Measurements from ENCODE around the gene COL11A1.
A peak's percentile ranks its signal among the peaks of the same experiment; 100 is the strongest.

Gene COL11A1

GRCh38 chr1:102970496-102971078 lies 137.7 kb downstream of the COL11A1 start:
- H3K4me1 ChIP-seq (ENCODE audit: control insufficient read depth, low read depth, low read length), result no peaks in the 10 kb centered on the region
- no peak overlapping the region for H3K4me2 ChIP-seq (ENCODE audit: low read length)
- no peak overlapping the region for H4K5ac ChIP-seq (ENCODE audit: low read length)
- H3K9ac ChIP-seq (ENCODE audit: low read length), result no peak overlapping the region
- no peaks in the 10 kb centered on the region for H3K27me3 ChIP-seq (ENCODE audit: insufficient read depth, low read length, poor library complexity)
- no peak overlapping the region for H3K23ac ChIP-seq (ENCODE audit: low read length)
- H2BK120ac ChIP-seq (ENCODE audit: low read depth, low read length), result no peak overlapping the region
- DNase-seq, result peak; percentile 75
- H4K8ac ChIP-seq (ENCODE audit: low read depth, low read length), result no peak overlapping the region
- no CpG with 5 or more reads among the region's 17 CpGs for WGBS (ENCODE audit: extremely low coverage, insufficient coverage, low lambda C conversion rate)
- H2BK15ac ChIP-seq (replicated peaks; ENCODE audit: low read depth), result no peak overlapping the region
- no peaks in the 10 kb centered on the region for H3K36me3 ChIP-seq (ENCODE audit: control insufficient read depth, insufficient read depth, low read length)
- H2AK5ac ChIP-seq (ENCODE audit: low read length), result no peak overlapping the region
- H3K18ac ChIP-seq (ENCODE audit: low read length), result no peak overlapping the region
- no peaks in the 10 kb centered on the region for H3K79me1 ChIP-seq (ENCODE audit: low read length)
- H3K27ac ChIP-seq (ENCODE audit: low read depth, low read length), result no peak overlapping the region
- H3K4ac ChIP-seq (ENCODE audit: low read depth, low read length), result no peak overlapping the region
- no peak overlapping the region for H3K56ac ChIP-seq (ENCODE audit: low read length)
- H2BK5ac ChIP-seq (ENCODE audit: low read length), result no peak overlapping the region
- no peaks in the 10 kb centered on the region for H3K79me2 ChIP-seq (ENCODE audit: control insufficient read depth, insufficient read depth, low read length)
- no peak overlapping the region for H3K4me3 ChIP-seq (ENCODE audit: low read length)

DNA sequence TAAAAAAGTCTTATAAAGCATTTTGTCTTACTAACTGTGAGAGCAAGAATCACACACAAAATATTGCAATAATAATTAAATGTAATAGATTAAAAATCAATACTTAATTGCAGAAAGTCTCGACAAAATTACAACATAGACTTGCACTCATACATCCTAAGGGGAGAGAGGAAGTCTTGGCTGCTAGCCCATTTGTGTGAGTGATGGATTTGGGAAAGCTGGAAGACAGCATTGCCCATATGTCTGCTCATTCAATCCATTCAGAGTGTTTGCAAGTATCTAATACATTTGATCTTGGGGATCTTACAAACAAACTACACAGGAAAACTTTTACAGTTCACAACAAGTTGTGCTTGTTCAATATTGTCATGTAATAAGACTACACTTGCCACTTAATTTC lies 140.5 kb downstream of the COL11A1 start:
- H3K4me1 ChIP-seq (ENCODE audit: control insufficient read depth, low read depth, low read length), result no peaks in the 10 kb centered on the region
- no CpG with 5 or more reads among the region's 1 CpG for WGBS (ENCODE audit: extremely low coverage, insufficient coverage, low lambda C conversion rate)
- H3K18ac ChIP-seq (ENCODE audit: low read length), result no peak overlapping the region

GRCh38 chr1:102961549-102961948 lies 146.8 kb downstream of the COL11A1 start:
- Histone ChIP-seq H3K4me3 (ENCODE audit: low read length) (no peak overlapping the region), H3K79me1 (ENCODE audit: low read length) (no peaks in the 10 kb centered on the region), H2BK120ac (ENCODE audit: low read depth, low read length) (no peak overlapping the region), H3K9ac (ENCODE audit: low read length) (no peak overlapping the region), H3K56ac (ENCODE audit: low read length) (no peak overlapping the region), H3K27ac (ENCODE audit: low read depth, low read length) (no peak overlapping the region), H3K79me2 (ENCODE audit: control insufficient read depth, insufficient read depth, low read length) (no peaks in the 10 kb centered on the region), H3K27me3 (ENCODE audit: insufficient read depth, low read length, poor library complexity) (no peaks in the 10 kb centered on the region), H4K8ac (ENCODE audit: low read depth, low read length) (no peak overlapping the region), H3K4me1 (ENCODE audit: control insufficient read depth, low read depth, low read length) (no peaks in the 10 kb centered on the region), H2AK5ac (ENCODE audit: low read length) (no peak overlapping the region), H3K4ac (ENCODE audit: low read depth, low read length) (no peak overlapping the region), H3K36me3 (ENCODE audit: control insufficient read depth, insufficient read depth, low read length) (no peaks in the 10 kb centered on the region), H3K4me2 (ENCODE audit: low read length) (no peak overlapping the region), H3K23ac (ENCODE audit: low read length) (no peak overlapping the region), H3K18ac (ENCODE audit: low read length) (no peak overlapping the region), H4K5ac (ENCODE audit: low read length) (no peak overlapping the region), H2BK15ac (replicated peaks; ENCODE audit: low read depth) (no peak overlapping the region), H2BK5ac (ENCODE audit: low read length) (no peak overlapping the region)
- no peak for DNase-seq
- WGBS (ENCODE audit: extremely low coverage, insufficient coverage, low lambda C conversion rate), result no CpG with 5 or more reads among the region's 2 CpGs

More for the DNA sequence above, 140.5 kb downstream of the COL11A1 start:
- Histone ChIP-seq H3K4me2 (ENCODE audit: low read length) (no peak overlapping the region), H3K27ac (ENCODE audit: low read depth, low read length) (no peak overlapping the region), H3K79me1 (ENCODE audit: low read length) (no peaks in the 10 kb centered on the region), H3K4ac (ENCODE audit: low read depth, low read length) (no peak overlapping the region), H4K8ac (ENCODE audit: low read depth, low read length) (no peak overlapping the region), H2BK15ac (replicated peaks; ENCODE audit: low read depth) (no peak overlapping the region), H3K56ac (ENCODE audit: low read length) (no peak overlapping the region), H3K4me3 (ENCODE audit: low read length) (no peak overlapping the region), H3K23ac (ENCODE audit: low read length) (no peak overlapping the region), H2AK5ac (ENCODE audit: low read length) (no peak overlapping the region), H3K9ac (ENCODE audit: low read length) (no peak overlapping the region), H3K79me2 (ENCODE audit: control insufficient read depth, insufficient read depth, low read length) (no peaks in the 10 kb centered on the region), H4K5ac (ENCODE audit: low read length) (no peak overlapping the region), H3K27me3 (ENCODE audit: insufficient read depth, low read length, poor library complexity) (no peaks in the 10 kb centered on the region), H2BK120ac (ENCODE audit: low read depth, low read length) (no peak overlapping the region), H3K36me3 (ENCODE audit: control insufficient read depth, insufficient read depth, low read length) (no peaks in the 10 kb centered on the region), H2BK5ac (ENCODE audit: low read length) (no peak overlapping the region)
- no peak for DNase-seq

- Histone ChIP-seq H2BK15ac (replicated peaks; ENCODE audit: low read depth) (no peak overlapping the region), H4K8ac (ENCODE audit: low read depth, low read length) (no peak overlapping the region), H3K23ac (ENCODE audit: low read length) (no peak overlapping the region), H3K27me3 (ENCODE audit: insufficient read depth, low read length, poor library complexity) (no peaks in the 10 kb centered on the region), H3K56ac (ENCODE audit: low read length) (no peak overlapping the region), H2BK5ac (ENCODE audit: low read length) (no peak overlapping the region), H3K18ac (ENCODE audit: low read length) (no peak overlapping the region), H2AK5ac (ENCODE audit: low read length) (no peak overlapping the region), H3K4me3 (ENCODE audit: low read length) (no peak overlapping the region), H3K79me2 (ENCODE audit: control insufficient read depth, insufficient read depth, low read length) (no peaks in the 10 kb centered on the region), H3K36me3 (ENCODE audit: control insufficient read depth, insufficient read depth, low read length) (no peaks in the 10 kb centered on the region), H3K4me2 (ENCODE audit: low read length) (no peak overlapping the region), H3K4me1 (ENCODE audit: control insufficient read depth, low read depth, low read length) (no peaks in the 10 kb centered on the region), H3K4ac (ENCODE audit: low read depth, low read length) (no peak overlapping the region), H3K9ac (ENCODE audit: low read length) (no peak overlapping the region), H3K27ac (ENCODE audit: low read depth, low read length) (no peak overlapping the region), H2BK120ac (ENCODE audit: low read depth, low read length) (no peak overlapping the region), H4K5ac (ENCODE audit: low read length) (no peak overlapping the region), H3K79me1 (ENCODE audit: low read length) (no peaks in the 10 kb centered on the region)
- no CpG with 5 or more reads among the region's 14 CpGs for WGBS (ENCODE audit: extremely low coverage, insufficient coverage, low lambda C conversion rate)
- DNase-seq, result peak; percentile 3
These were observed 153.7 kb downstream of the COL11A1 start for GRCh38 chr1:102954576-102954975.

DNA sequence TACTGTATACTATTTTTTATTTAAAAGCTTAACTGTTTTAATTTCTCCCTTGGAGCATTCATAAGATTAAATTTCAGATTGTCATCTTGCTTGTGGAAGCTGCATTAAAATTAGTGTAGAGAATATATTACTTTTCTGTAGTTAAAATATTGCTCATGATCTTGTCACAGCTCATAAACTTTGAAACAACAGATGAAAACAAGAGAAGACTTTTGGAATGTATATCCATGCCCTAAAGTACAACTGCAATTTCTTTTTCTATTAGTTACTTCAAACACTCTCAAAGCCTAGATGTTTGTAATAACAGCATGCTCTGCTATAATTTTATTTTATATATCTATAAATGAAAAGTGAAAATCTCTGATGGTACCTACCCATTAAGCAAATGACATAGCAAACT lies 155.9 kb downstream of the COL11A1 start:
- Histone ChIP-seq H3K4ac (ENCODE audit: low read depth, low read length) (no peak overlapping the region), H3K23ac (ENCODE audit: low read length) (no peak overlapping the region), H2BK5ac (ENCODE audit: low read length) (no peak overlapping the region), H2BK120ac (ENCODE audit: low read depth, low read length) (no peak overlapping the region), H3K79me2 (ENCODE audit: control insufficient read depth, insufficient read depth, low read length) (no peaks in the 10 kb centered on the region), H3K27ac (ENCODE audit: low read depth, low read length) (no peak overlapping the region), H3K36me3 (ENCODE audit: control insufficient read depth, insufficient read depth, low read length) (no peaks in the 10 kb centered on the region), H3K56ac (ENCODE audit: low read length) (no peak overlapping the region), H3K4me1 (ENCODE audit: control insufficient read depth, low read depth, low read length) (no peaks in the 10 kb centered on the region), H3K9ac (ENCODE audit: low read length) (no peak overlapping the region), H3K79me1 (ENCODE audit: low read length) (no peaks in the 10 kb centered on the region), H3K18ac (ENCODE audit: low read length) (no peak overlapping the region), H4K8ac (ENCODE audit: low read depth, low read length) (no peak overlapping the region), H3K4me3 (ENCODE audit: low read length) (no peak overlapping the region), H4K5ac (ENCODE audit: low read length) (no peak overlapping the region), H3K27me3 (ENCODE audit: insufficient read depth, low read length, poor library complexity) (no peaks in the 10 kb centered on the region), H3K4me2 (ENCODE audit: low read length) (no peak overlapping the region), H2BK15ac (replicated peaks; ENCODE audit: low read depth) (no peak overlapping the region), H2AK5ac (ENCODE audit: low read length) (no peak overlapping the region)
- no peak for DNase-seq

- Histone ChIP-seq H2AK5ac (ENCODE audit: low read length) (no peak overlapping the region), H2BK5ac (ENCODE audit: low read length) (no peak overlapping the region), H3K9ac (ENCODE audit: low read length) (no peak overlapping the region), H2BK120ac (ENCODE audit: low read depth, low read length) (no peak overlapping the region), H3K4me1 (ENCODE audit: control insufficient read depth, low read depth, low read length) (no peaks in the 10 kb centered on the region), H3K4ac (ENCODE audit: low read depth, low read length) (no peak overlapping the region), H3K36me3 (ENCODE audit: control insufficient read depth, insufficient read depth, low read length) (no peaks in the 10 kb centered on the region), H3K4me3 (ENCODE audit: low read length) (no peak overlapping the region), H4K8ac (ENCODE audit: low read depth, low read length) (no peak overlapping the region), H3K27ac (ENCODE audit: low read depth, low read length) (no peak overlapping the region), H3K18ac (ENCODE audit: low read length) (no peak overlapping the region), H3K23ac (ENCODE audit: low read length) (no peak overlapping the region), H3K79me1 (ENCODE audit: low read length) (no peaks in the 10 kb centered on the region), H3K4me2 (ENCODE audit: low read length) (no peak overlapping the region), H4K5ac (ENCODE audit: low read length) (no peak overlapping the region), H3K27me3 (ENCODE audit: insufficient read depth, low read length, poor library complexity) (no peaks in the 10 kb centered on the region), H3K79me2 (ENCODE audit: control insufficient read depth, insufficient read depth, low read length) (no peaks in the 10 kb centered on the region), H2BK15ac (replicated peaks; ENCODE audit: low read depth) (no peak overlapping the region), H3K56ac (ENCODE audit: low read length) (no peak overlapping the region)
- WGBS (ENCODE audit: extremely low coverage, insufficient coverage, low lambda C conversion rate), result 100% methylated on average over 1 of the region's 2 CpGs
- no peak for DNase-seq
These were observed 166.0 kb downstream of the COL11A1 start for GRCh38 chr1:102942324-102942723.

Measured in mesendoderm (in vitro differentiated cells).